ENCODE results near the gene RNF224. TPM values are rescaled to one million over a fixed set of nuclear protein-coding genes. Genes with fewer than 3 reads are reported as not detected.

The RNF224 gene
- total and polyA plus RNA-seq, 2 of the 13 experiments (the other 11 are each of a cell fraction or from before 2014, with no cell fraction given): 0.09 TPM; not detected in 1

- TF ChIP-seq HMGXB3 (CRISPR knock-in tag; IDR thresholded peaks at IDR 0.05; ENCODE audit: borderline replicate concordance) (no peak), ZNF784 (CRISPR knock-in tag; IDR thresholded peaks at IDR 0.05; ENCODE audit: borderline replicate concordance) (no peak; the same call in 1 of the 2 replicates), U2AF2 (IDR thresholded peaks at IDR 0.05; ENCODE audit: low read depth, low read length) (no peak), PREB (CRISPR knock-in tag; IDR thresholded peaks at IDR 0.05) (no peak), NFYC (CRISPR knock-in tag; IDR thresholded peaks at IDR 0.05) (0 out of 2 replicates have a peak, but pooled peaks have one; percentile 18), HINFP (CRISPR knock-in tag; IDR thresholded peaks at IDR 0.05; ENCODE audit: low read depth) (no peak), ATF7-NPFF (CRISPR knock-in tag; IDR thresholded peaks at IDR 0.05; ENCODE audit: low read depth) (no peak), EHMT2 (IDR thresholded peaks at IDR 0.05; ENCODE audit: borderline replicate concordance, low read depth, low read length) (no peak)
- TF ChIP-seq, protein P1, sequence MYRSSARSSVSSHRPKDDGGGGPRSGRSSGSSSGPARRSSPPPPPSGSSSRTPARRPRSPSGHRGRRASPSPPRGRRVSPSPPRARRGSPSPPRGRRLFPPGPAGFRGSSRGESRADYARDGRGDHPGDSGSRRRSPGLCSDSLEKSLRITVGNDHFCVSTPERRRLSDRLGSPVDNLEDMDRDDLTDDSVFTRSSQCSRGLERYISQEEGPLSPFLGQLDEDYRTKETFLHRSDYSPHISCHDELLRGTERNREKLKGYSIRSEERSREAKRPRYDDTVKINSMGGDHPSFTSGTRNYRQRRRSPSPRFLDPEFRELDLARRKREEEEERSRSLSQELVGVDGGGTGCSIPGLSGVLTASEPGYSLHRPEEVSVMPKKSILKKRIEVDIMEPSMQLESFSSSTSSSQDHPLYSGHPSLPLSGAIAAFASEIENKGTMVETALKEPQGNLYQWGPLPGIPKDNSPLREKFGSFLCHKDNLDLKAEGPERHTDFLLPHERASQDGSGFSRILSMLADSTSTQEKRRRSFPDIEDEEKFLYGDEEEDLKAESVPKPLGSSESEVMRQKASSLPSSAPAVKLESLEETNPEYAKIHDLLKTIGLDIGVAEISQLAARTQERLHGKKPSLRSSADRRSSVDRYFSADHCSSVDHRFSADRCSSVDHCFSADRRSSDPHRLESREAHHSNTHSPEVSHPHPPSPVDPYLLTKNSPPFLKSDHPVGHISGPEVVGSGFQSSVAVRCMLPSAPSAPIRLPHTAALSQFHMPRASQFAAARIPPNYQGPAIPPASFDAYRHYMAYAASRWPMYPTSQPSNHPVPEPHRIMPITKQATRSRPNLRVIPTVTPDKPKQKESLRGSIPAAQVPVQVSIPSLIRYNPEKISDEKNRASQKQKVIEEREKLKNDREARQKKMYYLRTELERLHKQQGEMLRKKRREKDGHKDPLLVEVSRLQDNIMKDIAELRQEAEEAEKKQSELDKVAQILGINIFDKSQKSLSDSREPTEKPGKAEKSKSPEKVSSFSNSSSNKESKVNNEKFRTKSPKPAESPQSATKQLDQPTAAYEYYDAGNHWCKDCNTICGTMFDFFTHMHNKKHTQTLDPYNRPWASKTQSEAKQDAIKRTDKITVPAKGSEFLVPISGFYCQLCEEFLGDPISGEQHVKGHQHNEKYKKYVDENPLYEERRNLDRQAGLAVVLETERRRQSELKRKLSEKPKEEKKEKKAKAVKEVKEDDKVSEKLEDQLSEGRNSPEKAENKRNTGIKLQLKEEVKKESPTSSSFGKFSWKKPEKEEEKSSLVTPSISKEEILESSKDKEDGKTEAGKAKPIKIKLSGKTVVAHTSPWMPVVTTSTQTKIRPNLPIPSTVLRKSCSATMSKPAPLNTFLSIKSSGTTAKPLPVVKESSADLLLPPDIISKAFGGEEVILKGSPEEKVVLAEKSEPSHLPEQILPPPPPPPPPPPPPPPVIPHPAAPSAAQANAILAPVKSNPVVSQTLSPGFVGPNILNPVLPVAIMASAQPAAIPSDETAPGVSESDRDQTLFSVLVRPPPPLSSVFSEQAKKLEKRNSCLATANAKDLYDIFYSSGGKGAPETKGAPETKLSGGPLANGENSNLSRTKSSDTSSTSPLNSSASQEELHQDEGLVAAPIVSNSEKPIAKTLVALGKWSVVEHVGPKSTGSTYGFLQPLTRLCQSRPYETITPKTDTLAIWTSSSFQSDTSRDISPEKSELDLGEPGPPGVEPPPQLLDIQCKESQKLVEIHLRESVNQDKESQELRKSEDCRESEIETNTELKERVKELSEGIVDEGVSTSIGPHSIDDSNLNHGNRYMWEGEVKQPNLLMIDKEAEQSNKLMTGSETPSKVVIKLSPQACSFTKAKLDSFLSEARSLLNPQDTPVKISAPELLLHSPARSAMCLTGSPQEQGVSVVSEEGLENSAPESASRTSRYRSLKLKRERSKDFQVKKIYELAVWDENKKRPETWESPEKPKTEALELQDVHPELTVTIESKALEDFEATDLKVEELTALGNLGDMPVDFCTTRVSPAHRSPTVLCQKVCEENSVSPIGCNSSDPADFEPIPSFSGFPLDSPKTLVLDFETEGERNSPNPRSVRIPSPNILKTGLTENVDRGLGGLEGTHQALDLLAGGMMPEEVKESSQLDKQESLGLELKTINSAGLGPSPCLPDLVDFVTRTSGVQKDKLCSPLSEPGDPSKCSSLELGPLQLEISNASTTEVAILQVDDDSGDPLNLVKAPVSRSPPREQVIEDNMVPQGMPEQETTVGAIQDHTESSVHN (CRISPR knock-in tag; IDR thresholded peaks at IDR 0.05): no peak
Measured at GRCh38 chr9:137198051-137198901, 29.0 kb upstream of the RNF224 start (continued).
